RWPE2 (cell line): ENCODE results near the gene IGFBPL1.
"Not testable (repeated sequence)": the region's sequence is repeated elsewhere in the genome, so short reads cannot be mapped to it uniquely, and the experiment has no call there.

Experiments used
- ATAC-seq: fragments of 200-7000 bp; cut with Tn5 transposase; 3 replicates; pipeline ENCODE4 v1.9.1; 2021; ENCODE audit warnings: low read depth
- DNase-seq: peaks from one replicate; pipeline ENCODE4 v3.0.0-alpha.2; 2020; ENCODE audit warnings: low spot score
- H3K27ac ChIP-seq: fragments of 450-650 bp; 2 replicates; pipeline ENCODE4 v1.5.1; 2017; ENCODE audit warnings: mild to moderate bottlenecking; ENCODE audit not compliant: poor library complexity, severe bottlenecking
- H3K27me3 ChIP-seq: fragments of 250-450 bp; sonication (Bioruptor Pico); 2 replicates; pipeline ENCODE4 v1.5.1; 2021; ENCODE audit warnings: mild to moderate bottlenecking, moderate library complexity; ENCODE audit not compliant: insufficient read depth, poor library complexity, severe bottlenecking
- H3K36me3 ChIP-seq: fragments of 250-450 bp; sonication (Bioruptor Pico); 2 replicates; pipeline ENCODE4 v1.5.1; 2020; ENCODE audit warnings: low read depth, mild to moderate bottlenecking, moderate library complexity
- H3K4me1 ChIP-seq: fragments of 250-450 bp; sonication (Bioruptor Pico); 2 replicates; pipeline ENCODE4 v1.5.1; 2021; ENCODE audit warnings: mild to moderate bottlenecking, moderate library complexity; ENCODE audit not compliant: insufficient read depth, poor library complexity, severe bottlenecking
- H3K4me3 ChIP-seq: fragments of 250-450 bp; sonication (Bioruptor Pico); 2 replicates; pipeline ENCODE4 v1.5.1; 2021; ENCODE audit warnings: mild to moderate bottlenecking, moderate library complexity; ENCODE audit not compliant: severe bottlenecking
- H3K9me3 ChIP-seq: fragments of 250-450 bp; sonication (Bioruptor Pico); 2 replicates; pipeline ENCODE4 v1.5.1; 2021; ENCODE audit warnings: mild to moderate bottlenecking, moderate library complexity; ENCODE audit not compliant: severe bottlenecking
- CTCF ChIP-seq: fragments of 450-650 bp; IDR thresholded peaks from one replicate; pipeline ENCODE4 v1.5.1; 2017; ENCODE audit warnings: mild to moderate bottlenecking, moderate library complexity; ENCODE audit not compliant: poor library complexity, severe bottlenecking

IGFBPL1 gene

GRCh38 chr9:38404314-38404713 is 19.9 kb downstream of the IGFBPL1 start:
- TF ChIP-seq CTCF = no peak
- no peak overlapping the region for H3K4me3 ChIP-seq
- ATAC-seq (no peak), DNase-seq (no peak)
- no peak overlapping the region for H3K27ac ChIP-seq
- no peaks in the 10 kb centered on the region for H3K4me1 ChIP-seq
- H3K27me3 ChIP-seq = peaks cover 3% of the 10 kb centered on the region
- H3K36me3 ChIP-seq = no peaks in the 10 kb centered on the region
- no peaks in the 10 kb centered on the region for H3K9me3 ChIP-seq

GRCh38 chr9:38401994-38402393 is 22.3 kb downstream of the IGFBPL1 start:
- peaks cover 10% of the 10 kb centered on the region for H3K36me3 ChIP-seq
- DNase-seq = no peak
- H3K9me3 ChIP-seq = no peaks in the 10 kb centered on the region
- no peak for ATAC-seq
- H3K27ac ChIP-seq = no peak overlapping the region
- TF ChIP-seq CTCF = no peak
- H3K4me1 ChIP-seq = no peaks in the 10 kb centered on the region
- H3K4me3 ChIP-seq = no peak overlapping the region
- H3K27me3 ChIP-seq = peaks cover 3% of the 10 kb centered on the region

GRCh38 chr9:38399191-38399590 is 25.1 kb downstream of the IGFBPL1 start:
- H3K9me3 ChIP-seq, DNase-seq, ATAC-seq: not testable (repeated sequence)

GRCh38 chr9:38396371-38396671 is 27.9 kb downstream of the IGFBPL1 start:
- no peak overlapping the region for H3K4me3 ChIP-seq
- no peak for TF ChIP-seq CTCF
- no peaks in the 10 kb centered on the region for H3K4me1 ChIP-seq
- ATAC-seq (no peak), DNase-seq (no peak)
- no peaks in the 10 kb centered on the region for H3K27me3 ChIP-seq
- no peaks in the 10 kb centered on the region for H3K9me3 ChIP-seq
- H3K27ac ChIP-seq = no peak overlapping the region
- peaks cover 41% of the 10 kb centered on the region for H3K36me3 ChIP-seq

More at GRCh38 chr9:38399191-38399590, 25.1 kb downstream of the IGFBPL1 start:
- not testable (repeated sequence) for H3K27ac ChIP-seq, H3K27me3 ChIP-seq, H3K4me1 ChIP-seq, H3K4me3 ChIP-seq
- H3K36me3 ChIP-seq = peaks cover 38% of the 10 kb centered on the region

GRCh38 chr9:38395653-38396370 is 28.4 kb downstream of the IGFBPL1 start:
- DNase-seq (no peak), ATAC-seq (no peak)
- no peak overlapping the region for H3K27ac ChIP-seq
- H3K9me3 ChIP-seq = no peaks in the 10 kb centered on the region
- H3K4me3 ChIP-seq = no peak overlapping the region
- H3K4me1 ChIP-seq = no peaks in the 10 kb centered on the region
- H3K27me3 ChIP-seq = no peaks in the 10 kb centered on the region
- no peak for TF ChIP-seq CTCF
- H3K36me3 ChIP-seq = peaks cover 41% of the 10 kb centered on the region
